Transverse colon (tissue), 3 donors: ENCODE measurements around the gene AMOTL1.

Source experiments
- CTCF ChIP-seq, 5 experiments: fragments of 200-600 bp in 3 of 5; fragments of 450-650 bp in 2 of 5; sonication (generic) in 3 of 5; IDR thresholded peaks; 1 replicate in 2 of 5; 2 replicates in 3 of 5; pipeline ENCODE4 v1.5.1; 2016 to 2017; ENCODE audit warnings: antibody characterized with exemption in 5 of 5, inconsistent platforms in 3 of 5, mild to moderate bottlenecking in 2 of 5, moderate library complexity in 1 of 5
- POLR2A ChIP-seq: fragments of 450-650 bp; IDR thresholded peaks from one replicate; pipeline ENCODE4 v1.6.1; 2016; ENCODE audit warnings: antibody characterized with exemption, mild to moderate bottlenecking, moderate library complexity

GRCh38 chr11:94838027-94838731 is 70.0 kb downstream of the AMOTL1 start:
- TF ChIP-seq CTCF (IDR thresholded peaks at IDR 0.05) (no peak), POLR2A (no peak)
